Measurements from ENCODE around the gene LRRC8C.

DNA sequence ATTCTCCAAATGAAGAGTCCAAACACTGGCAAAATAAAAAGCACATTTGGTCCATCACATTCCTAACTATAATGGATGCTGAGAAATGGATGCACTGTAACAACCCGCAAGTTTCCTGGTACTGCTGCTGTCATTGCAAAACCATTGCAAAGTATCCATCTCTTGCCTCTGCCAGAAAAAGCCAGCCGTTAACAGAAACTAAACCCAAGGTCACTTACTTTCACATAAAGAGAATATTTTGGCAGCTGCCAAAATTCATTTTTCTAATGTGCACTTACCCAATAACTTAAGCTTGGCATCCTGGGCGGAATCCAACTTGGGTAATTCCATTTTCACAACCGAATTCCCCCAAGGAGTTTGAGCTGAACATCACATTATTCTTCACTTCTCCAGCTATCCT, 110.9 kb downstream of the LRRC8C start:
- TF ChIP-seq TAF1 (IDR thresholded peaks at IDR 0.05; ENCODE audit: low read depth, low read length), result no peak
- TF ChIP-seq POLR2A (IDR thresholded peaks at IDR 0.05; ENCODE audit: low read depth, low read length), result no peak
- no peak for TF ChIP-seq PAX5 (IDR thresholded peaks at IDR 0.05; ENCODE audit: insufficient read depth, low read length, severe bottlenecking)
- no peak for TF ChIP-seq POLR2AphosphoS5 (IDR thresholded peaks at IDR 0.05; ENCODE audit: low read depth, low read length)
- TF ChIP-seq SPI1 (IDR thresholded peaks at IDR 0.05; ENCODE audit: low read depth, low read length), result no peak

Measured in GM12891 (cell line).